Stimulated activated CD8-positive, alpha-beta memory T cell treated with anti-CD3 and anti-CD28 coated beads, Interleukin-7, amount 100 ng/mL, for 24 hours (primary cell): ENCODE data around the gene SSUH2.
A peak's percentile ranks its signal among the peaks of the same experiment; 100 is the strongest.
"Not testable (repeated sequence)": the region's sequence is repeated elsewhere in the genome, so short reads cannot be mapped to it uniquely, and the experiment has no call there.

Experiments used
- DNase-seq: peaks from one replicate; pipeline ENCODE4 v3.0.0-alpha.2; 2020; ENCODE audit warnings: low read depth

SSUH2 gene

GRCh38 chr3:8644748-8645390 is at the start of gene SSUH2:
Gene SSUH2, minus strand, starts transcription at chr3:8644798. Its CDS starts 40 bp downstream, at chr3:8644758.
- DNase-seq: no peak

- DNase-seq: not testable (repeated sequence)
Observed at GRCh38 chr3:8691295-8691694, 46.7 kb upstream of the SSUH2 start.

DNA sequence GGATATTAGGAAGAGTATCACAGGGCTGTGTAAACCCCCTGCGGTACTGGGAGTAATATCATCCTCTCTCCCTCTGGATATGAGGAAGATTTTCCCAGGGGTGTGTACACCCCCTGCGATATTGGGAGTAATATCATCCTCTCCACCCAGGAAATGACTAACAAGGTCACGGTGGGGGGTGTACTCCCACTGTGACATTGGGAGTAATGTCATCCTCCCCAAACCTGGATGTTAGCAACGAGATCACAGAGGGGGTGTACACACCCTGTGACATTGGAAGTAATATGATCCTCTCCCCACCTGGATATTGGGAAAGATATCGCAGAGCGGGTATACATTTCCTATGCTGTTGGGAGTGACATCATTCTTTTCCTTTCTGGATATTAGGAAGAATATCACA is 40.4 kb upstream of the SSUH2 start:
- DNase-seq: not testable (repeated sequence)

GRCh38 chr3:8682850-8683574 is 38.4 kb upstream of the SSUH2 start:
- not testable (repeated sequence) for DNase-seq

- not testable (repeated sequence) for DNase-seq
Observed at GRCh38 chr3:8681881-8682538, 37.4 kb upstream of the SSUH2 start.

- DNase-seq: no peak
Observed at GRCh38 chr3:8681349-8681748, 36.8 kb upstream of the SSUH2 start.

- not testable (repeated sequence) for DNase-seq
Observed at GRCh38 chr3:8679817-8680553, 35.4 kb upstream of the SSUH2 start.

DNA sequence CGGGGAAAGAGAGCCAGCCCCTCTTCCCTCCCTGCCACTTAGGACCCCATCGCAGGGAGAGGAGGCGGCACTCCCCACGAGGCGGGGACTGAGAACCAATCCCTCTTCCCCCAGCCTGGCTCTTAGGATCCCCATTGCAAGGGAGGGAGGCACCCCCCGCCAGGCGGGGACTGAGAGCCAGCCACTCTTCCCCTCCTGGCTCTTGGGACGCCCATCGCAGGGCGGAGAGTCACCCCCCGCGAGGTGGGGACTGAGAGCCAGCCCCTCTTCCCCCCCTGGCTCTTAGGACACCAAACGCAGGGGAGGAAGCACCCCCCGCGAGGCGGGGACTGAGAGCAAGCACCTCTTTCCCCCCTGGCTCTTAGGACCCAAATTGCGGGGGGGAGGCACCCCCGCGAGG is 34.2 kb upstream of the SSUH2 start:
- no peak for DNase-seq

DNA sequence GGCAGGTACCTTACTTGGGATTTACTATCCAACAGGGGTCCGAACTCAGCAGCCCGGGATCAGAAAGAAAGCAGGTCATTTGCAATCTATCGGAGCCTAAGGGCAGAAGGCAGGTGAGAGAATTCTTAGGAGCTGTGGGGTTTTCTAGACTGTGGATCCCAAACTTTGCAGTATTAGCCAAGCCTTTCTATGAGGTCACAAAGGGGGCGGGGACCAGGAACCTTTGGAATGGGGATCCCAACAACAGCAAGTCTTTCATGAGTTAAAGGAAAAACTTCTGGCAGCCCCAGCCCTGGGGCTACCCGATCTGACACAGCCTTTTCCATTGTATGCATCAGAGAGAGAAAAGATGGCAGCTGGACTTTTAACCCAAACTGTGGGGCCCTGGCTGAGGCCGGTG is 32.7 kb upstream of the SSUH2 start:
- DNase-seq: not testable (repeated sequence)

GRCh38 chr3:8675591-8675990 is 31.0 kb upstream of the SSUH2 start:
- not testable (repeated sequence) for DNase-seq

GRCh38 chr3:8673083-8673737 is 28.6 kb upstream of the SSUH2 start:
- no peak for DNase-seq

DNA sequence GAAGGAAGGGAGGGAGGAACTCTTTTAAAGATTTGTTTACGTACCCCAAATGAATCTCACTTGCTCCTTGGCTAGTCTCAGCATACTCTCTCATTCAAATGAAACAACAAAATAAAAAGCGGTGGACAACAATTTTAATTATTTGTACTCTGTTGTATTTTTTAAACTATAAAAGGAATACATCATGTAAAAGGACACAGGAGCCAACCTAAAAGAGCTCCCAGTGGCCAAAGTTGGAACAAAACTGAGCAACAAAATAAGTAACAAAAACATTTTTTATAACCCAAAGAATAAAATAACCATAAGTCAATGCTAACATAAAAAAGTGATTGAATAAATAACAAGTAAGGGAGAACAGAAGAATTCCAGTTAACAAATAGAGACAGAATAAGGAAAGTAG is 24.4 kb upstream of the SSUH2 start:
- no peak for DNase-seq

- no peak for DNase-seq
Observed at GRCh38 chr3:8668216-8668615, 23.6 kb upstream of the SSUH2 start.

GRCh38 chr3:8667463-8668091 is 23.0 kb upstream of the SSUH2 start:
- no peak for DNase-seq

DNA sequence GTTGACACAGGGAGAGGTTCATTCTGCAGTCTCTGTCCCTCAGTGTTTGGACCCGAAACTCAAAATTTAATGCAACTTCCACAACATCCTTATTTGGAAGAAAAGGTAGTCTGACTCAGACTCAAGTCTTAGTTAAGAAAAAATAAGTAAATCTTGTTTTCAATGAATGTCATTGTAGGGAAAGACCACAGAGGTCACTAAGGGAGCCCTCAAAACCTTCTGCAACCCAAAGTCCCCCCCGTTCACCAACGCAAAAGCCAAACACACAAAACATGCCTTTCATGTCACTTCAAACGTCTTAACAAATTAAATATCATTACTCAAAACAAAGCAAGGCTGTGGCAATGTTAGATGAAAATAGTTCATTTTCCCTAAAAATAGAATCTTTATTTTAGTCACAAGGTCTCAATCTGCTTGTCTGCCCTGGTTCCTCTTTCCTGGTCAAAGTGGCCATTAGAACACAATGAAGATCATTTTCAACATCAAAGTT is 20.9 kb upstream of the SSUH2 start:
- no peak for DNase-seq

- peak; percentile 11 for DNase-seq
Observed at GRCh38 chr3:8663177-8664061, 18.8 kb upstream of the SSUH2 start.

DNA sequence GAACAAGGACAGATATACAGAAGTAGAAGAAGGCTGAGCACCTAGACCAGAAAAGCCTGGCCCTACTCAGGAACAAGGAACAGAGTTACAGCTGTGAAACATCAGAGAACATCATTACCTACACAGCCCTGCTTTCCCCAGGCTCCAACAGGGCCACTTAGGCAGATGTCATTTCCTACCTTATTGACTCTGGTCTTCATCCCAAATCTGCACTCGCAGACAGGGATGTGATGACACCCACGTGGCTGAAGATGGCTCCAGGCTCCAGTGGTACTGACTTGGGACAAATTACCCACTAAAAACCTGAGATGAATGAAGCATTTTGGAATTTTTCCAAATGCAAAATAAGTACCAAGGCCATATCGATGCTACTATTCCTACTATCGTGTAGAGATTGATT is 18.0 kb upstream of the SSUH2 start:
- DNase-seq: no peak

- no peak for DNase-seq
Observed at GRCh38 chr3:8660175-8661118, 15.8 kb upstream of the SSUH2 start.

GRCh38 chr3:8659242-8659641 is 14.6 kb upstream of the SSUH2 start:
- DNase-seq: no peak
